Measurements from ENCODE around the gene TRPM2.

DNA sequence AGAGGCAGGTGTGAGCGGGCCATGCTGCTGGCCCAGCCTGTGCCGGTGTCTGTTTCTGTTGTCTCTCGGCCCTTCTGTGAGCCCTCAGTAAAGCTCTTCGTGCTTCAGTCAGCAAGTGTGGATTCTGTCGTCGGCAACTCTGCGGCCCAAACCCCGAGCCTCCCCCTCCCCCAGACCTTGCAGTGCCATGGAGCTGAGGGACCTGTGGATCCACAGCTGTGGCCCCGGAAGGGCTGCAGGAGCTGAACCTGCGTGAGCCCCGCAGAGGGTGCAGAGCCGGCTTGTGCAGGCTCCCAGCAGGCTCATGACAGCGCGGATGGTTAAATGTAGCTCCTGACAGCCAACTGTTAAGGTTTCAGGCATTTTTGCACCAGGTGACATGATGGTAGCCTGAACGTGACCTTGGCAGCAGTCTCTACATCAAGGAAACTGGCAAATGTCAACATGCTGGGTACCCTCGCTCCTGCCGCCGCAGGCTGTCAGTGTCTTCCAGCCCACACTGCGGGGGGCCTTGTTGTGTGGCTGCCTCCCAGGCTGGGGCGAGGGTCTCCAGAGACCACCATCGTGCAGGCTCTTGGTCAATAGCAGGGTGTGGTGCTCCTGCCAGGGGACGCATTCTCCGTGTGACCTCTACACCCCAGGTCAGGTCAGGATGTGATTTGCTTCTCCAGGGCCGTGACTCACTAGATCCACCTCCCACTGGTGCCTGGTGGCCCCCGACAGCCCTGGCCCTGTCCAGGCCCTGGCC is 108.8 kb downstream of the TRPM2 start:
- TF ChIP-seq CTCF (IDR thresholded peaks at IDR 0.05) (no peak), POLR2A (IDR thresholded peaks at IDR 0.05) (no peak)

Measured in Peyer's patch (tissue), 4 donors.